ENCODE results near the gene ITM2C. TPM values are rescaled to one million over a fixed set of nuclear protein-coding genes. Genes with fewer than 3 reads are reported as not detected.

The ITM2C gene
- total and polyA plus RNA-seq, 2 of the 13 experiments (the other 11 are each of a cell fraction or from before 2014, with no cell fraction given): 70.5 to 270 TPM

DNA sequence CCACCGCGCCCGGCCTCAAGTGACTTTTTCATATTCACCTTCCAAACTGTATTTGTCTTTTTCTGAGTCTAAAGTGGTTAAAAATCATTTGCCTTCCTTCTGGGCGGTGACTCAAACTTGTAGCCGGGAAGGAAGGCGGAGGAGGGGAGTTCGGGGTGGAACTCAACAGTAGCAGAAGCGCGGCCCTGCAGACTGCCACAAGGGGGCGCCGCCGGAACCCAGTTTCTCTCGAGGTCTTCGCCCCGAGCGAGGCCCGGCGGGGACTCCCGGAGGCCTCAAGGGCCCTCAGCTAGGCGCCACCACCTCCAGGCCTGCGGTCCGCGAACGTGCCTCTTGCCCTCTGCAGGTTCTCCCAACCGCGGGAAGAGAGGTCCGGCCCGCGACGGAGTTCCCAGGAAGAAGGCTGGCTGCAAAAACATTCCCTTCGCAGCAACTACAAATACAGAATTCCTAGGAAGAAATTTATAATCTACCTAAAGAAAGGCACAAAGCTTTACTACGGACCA is 16.8 kb upstream of the ITM2C start (continued):
- TF ChIP-seq SMYD3 (CRISPR knock-in tag; IDR thresholded peaks at IDR 0.05) (no peak), TBX3 (IDR thresholded peaks at IDR 0.05; ENCODE audit: borderline replicate concordance) (no peak), ZNF572 (CRISPR knock-in tag; IDR thresholded peaks at IDR 0.05) (no peak), SP5 (CRISPR knock-in tag; IDR thresholded peaks at IDR 0.05; ENCODE audit: borderline replicate concordance, low read depth) (no peak), RNF2 (conservative IDR thresholded peaks at IDR 0.05; ENCODE audit: low read depth) (peak; percentile 61; the same call in 1 of the 2 replicates), KDM2A (CRISPR knock-in tag; IDR thresholded peaks at IDR 0.05; ENCODE audit: borderline replicate concordance, low read depth) (peak; percentile 87; the same call in 1 of the 2 replicates), MTF2 (CRISPR knock-in tag; IDR thresholded peaks at IDR 0.05; ENCODE audit: borderline replicate concordance) (no peak), ZC3H13 (CRISPR knock-in tag; IDR thresholded peaks at IDR 0.05) (no peak), ZNF674 (CRISPR knock-in tag; IDR thresholded peaks at IDR 0.05; ENCODE audit: low read depth) (no peak), MIER2 (CRISPR knock-in tag; IDR thresholded peaks at IDR 0.05) (0 out of 2 replicates have a peak, but pooled peaks have one; percentile 48), NCOA2 (CRISPR knock-in tag; IDR thresholded peaks at IDR 0.05) (no peak), KAT7 (CRISPR knock-in tag; IDR thresholded peaks at IDR 0.05; ENCODE audit: borderline replicate concordance) (no peak), ZNF333 (CRISPR knock-in tag; IDR thresholded peaks at IDR 0.05; ENCODE audit: borderline replicate concordance) (no peak), NAIF1 (CRISPR knock-in tag; IDR thresholded peaks at IDR 0.05; ENCODE audit: borderline replicate concordance) (no peak), HOXA5 (CRISPR knock-in tag; IDR thresholded peaks at IDR 0.05) (peak; percentile 96), ZNF30 (CRISPR knock-in tag; IDR thresholded peaks at IDR 0.05) (no peak), SATB2 (CRISPR knock-in tag; IDR thresholded peaks at IDR 0.05) (0 out of 2 replicates have a peak, but pooled peaks have one; percentile 74)
- TF ChIP-seq, protein P1, sequence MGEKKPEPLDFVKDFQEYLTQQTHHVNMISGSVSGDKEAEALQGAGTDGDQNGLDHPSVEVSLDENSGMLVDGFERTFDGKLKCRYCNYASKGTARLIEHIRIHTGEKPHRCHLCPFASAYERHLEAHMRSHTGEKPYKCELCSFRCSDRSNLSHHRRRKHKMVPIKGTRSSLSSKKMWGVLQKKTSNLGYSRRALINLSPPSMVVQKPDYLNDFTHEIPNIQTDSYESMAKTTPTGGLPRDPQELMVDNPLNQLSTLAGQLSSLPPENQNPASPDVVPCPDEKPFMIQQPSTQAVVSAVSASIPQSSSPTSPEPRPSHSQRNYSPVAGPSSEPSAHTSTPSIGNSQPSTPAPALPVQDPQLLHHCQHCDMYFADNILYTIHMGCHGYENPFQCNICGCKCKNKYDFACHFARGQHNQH (CRISPR knock-in tag; IDR thresholded peaks at IDR 0.05): peak; percentile 32; the same call in 1 of the 2 replicates
- TF ChIP-seq, protein P2, sequence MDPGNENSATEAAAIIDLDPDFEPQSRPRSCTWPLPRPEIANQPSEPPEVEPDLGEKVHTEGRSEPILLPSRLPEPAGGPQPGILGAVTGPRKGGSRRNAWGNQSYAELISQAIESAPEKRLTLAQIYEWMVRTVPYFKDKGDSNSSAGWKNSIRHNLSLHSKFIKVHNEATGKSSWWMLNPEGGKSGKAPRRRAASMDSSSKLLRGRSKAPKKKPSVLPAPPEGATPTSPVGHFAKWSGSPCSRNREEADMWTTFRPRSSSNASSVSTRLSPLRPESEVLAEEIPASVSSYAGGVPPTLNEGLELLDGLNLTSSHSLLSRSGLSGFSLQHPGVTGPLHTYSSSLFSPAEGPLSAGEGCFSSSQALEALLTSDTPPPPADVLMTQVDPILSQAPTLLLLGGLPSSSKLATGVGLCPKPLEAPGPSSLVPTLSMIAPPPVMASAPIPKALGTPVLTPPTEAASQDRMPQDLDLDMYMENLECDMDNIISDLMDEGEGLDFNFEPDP (CRISPR knock-in tag; conservative IDR thresholded peaks at IDR 0.05): no peak
- TF ChIP-seq, protein P3, sequence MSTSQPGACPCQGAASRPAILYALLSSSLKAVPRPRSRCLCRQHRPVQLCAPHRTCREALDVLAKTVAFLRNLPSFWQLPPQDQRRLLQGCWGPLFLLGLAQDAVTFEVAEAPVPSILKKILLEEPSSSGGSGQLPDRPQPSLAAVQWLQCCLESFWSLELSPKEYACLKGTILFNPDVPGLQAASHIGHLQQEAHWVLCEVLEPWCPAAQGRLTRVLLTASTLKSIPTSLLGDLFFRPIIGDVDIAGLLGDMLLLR (CRISPR knock-in tag; IDR thresholded peaks at IDR 0.05): no peak
- TF ChIP-seq, protein P4, sequence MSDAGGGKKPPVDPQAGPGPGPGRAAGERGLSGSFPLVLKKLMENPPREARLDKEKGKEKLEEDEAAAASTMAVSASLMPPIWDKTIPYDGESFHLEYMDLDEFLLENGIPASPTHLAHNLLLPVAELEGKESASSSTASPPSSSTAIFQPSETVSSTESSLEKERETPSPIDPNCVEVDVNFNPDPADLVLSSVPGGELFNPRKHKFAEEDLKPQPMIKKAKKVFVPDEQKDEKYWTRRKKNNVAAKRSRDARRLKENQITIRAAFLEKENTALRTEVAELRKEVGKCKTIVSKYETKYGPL (CRISPR knock-in tag; IDR thresholded peaks at IDR 0.05): peak; percentile 56; the same call in 1 of the 2 replicates
- TF ChIP-seq, protein P5, sequence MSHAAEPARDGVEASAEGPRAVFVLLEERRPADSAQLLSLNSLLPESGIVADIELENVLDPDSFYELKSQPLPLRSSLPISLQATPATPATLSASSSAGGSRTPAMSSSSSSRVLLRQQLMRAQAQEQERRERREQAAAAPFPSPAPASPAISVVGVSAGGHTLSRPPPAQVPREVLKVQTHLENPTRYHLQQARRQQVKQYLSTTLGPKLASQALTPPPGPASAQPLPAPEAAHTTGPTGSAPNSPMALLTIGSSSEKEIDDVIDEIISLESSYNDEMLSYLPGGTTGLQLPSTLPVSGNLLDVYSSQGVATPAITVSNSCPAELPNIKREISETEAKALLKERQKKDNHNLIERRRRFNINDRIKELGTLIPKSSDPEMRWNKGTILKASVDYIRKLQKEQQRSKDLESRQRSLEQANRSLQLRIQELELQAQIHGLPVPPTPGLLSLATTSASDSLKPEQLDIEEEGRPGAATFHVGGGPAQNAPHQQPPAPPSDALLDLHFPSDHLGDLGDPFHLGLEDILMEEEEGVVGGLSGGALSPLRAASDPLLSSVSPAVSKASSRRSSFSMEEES (CRISPR knock-in tag; IDR thresholded peaks at IDR 0.05): peak; percentile 48; the same call in 1 of the 2 replicates
- TF ChIP-seq, protein P6, sequence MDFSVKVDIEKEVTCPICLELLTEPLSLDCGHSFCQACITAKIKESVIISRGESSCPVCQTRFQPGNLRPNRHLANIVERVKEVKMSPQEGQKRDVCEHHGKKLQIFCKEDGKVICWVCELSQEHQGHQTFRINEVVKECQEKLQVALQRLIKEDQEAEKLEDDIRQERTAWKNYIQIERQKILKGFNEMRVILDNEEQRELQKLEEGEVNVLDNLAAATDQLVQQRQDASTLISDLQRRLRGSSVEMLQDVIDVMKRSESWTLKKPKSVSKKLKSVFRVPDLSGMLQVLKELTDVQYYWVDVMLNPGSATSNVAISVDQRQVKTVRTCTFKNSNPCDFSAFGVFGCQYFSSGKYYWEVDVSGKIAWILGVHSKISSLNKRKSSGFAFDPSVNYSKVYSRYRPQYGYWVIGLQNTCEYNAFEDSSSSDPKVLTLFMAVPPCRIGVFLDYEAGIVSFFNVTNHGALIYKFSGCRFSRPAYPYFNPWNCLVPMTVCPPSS (IDR thresholded peaks at IDR 0.05): no peak
- TF ChIP-seq, protein P7, sequence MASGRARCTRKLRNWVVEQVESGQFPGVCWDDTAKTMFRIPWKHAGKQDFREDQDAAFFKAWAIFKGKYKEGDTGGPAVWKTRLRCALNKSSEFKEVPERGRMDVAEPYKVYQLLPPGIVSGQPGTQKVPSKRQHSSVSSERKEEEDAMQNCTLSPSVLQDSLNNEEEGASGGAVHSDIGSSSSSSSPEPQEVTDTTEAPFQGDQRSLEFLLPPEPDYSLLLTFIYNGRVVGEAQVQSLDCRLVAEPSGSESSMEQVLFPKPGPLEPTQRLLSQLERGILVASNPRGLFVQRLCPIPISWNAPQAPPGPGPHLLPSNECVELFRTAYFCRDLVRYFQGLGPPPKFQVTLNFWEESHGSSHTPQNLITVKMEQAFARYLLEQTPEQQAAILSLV (CRISPR knock-in tag; IDR thresholded peaks at IDR 0.05; ENCODE audit: borderline replicate concordance): no peak; the same call in 1 of the 2 replicates
